GM12878 (cell line): ENCODE data around the gene ASGR1. TPM values are rescaled to one million over a fixed set of nuclear protein-coding genes. Genes with fewer than 3 reads are reported as not detected.
A peak's percentile ranks its signal among the peaks of the same experiment; 100 is the strongest.

Experiments
- ATF2 ChIP-seq: IDR thresholded peaks from 2 replicates; pipeline ENCODE4 v1.6.1; 2012; ENCODE audit warnings: low read length, inconsistent platforms
- HCFC1 ChIP-seq: fragments of 150-350 bp; IDR thresholded peaks from 2 replicates; pipeline ENCODE4 v1.6.1; 2014; ENCODE audit warnings: low read length
- HDGF ChIP-seq: fragments of 450-650 bp; IDR thresholded peaks from 2 replicates; pipeline ENCODE4 v1.6.1; 2016; ENCODE audit warnings: antibody characterized with exemption
- MYB ChIP-seq: fragments of 150-350 bp; IDR thresholded peaks from 2 replicates; pipeline ENCODE4 v1.6.1; 2014; ENCODE audit warnings: mild to moderate bottlenecking, low read depth, low read length, borderline replicate concordance
- NR2C2 ChIP-seq: IDR thresholded peaks from 2 replicates; pipeline ENCODE4 v1.6.1; 2011; ENCODE audit warnings: borderline replicate concordance, low read depth; ENCODE audit not compliant: control insufficient read depth, insufficient read length
- NR2F1 ChIP-seq: fragments of 450-650 bp; conservative IDR thresholded peaks from 2 replicates; pipeline ENCODE4 v1.6.1; 2017; ENCODE audit warnings: mild to moderate bottlenecking
- POLR2AphosphoS2 ChIP-seq: IDR thresholded peaks from 2 replicates; pipeline ENCODE4 v1.6.1; 2011; ENCODE audit warnings: low read depth, mild to moderate bottlenecking, low read length, improper control_type of control experiment, moderate library complexity
- RAD21 ChIP-seq: IDR thresholded peaks from 2 replicates; pipeline ENCODE4 v1.6.1; 2011; ENCODE audit warnings: mild to moderate bottlenecking, low read depth, low read length, moderate library complexity; ENCODE audit not compliant: insufficient read depth
- RCOR1 ChIP-seq: conservative IDR thresholded peaks from 2 replicates; pipeline ENCODE4 v1.6.1; 2012; ENCODE audit warnings: low read depth, low read length, improper control_type of control experiment
- RUNX3 ChIP-seq: IDR thresholded peaks from 2 replicates; pipeline ENCODE4 v1.6.1; 2012; ENCODE audit warnings: low read length, inconsistent platforms
- SMARCA5 ChIP-seq: fragments of 450-650 bp; IDR thresholded peaks from 2 replicates; pipeline ENCODE4 v1.6.1; 2017; ENCODE audit warnings: mild to moderate bottlenecking
- SMC3 ChIP-seq: IDR thresholded peaks from 2 replicates; pipeline ENCODE4 v1.6.1; 2011; ENCODE audit warnings: low read length, improper control_type of control experiment, borderline replicate concordance
- YY1 ChIP-seq: IDR thresholded peaks from 2 replicates; pipeline ENCODE4 v1.6.1; 2011; ENCODE audit warnings: low read depth, mild to moderate bottlenecking, low read length
- ZBED1 ChIP-seq: IDR thresholded peaks from 2 replicates; pipeline ENCODE4 v1.6.1; 2016; ENCODE audit warnings: borderline replicate concordance
- ZNF217 ChIP-seq: fragments of 450-650 bp; IDR thresholded peaks from 2 replicates; pipeline ENCODE4 v1.6.1; 2017; ENCODE audit warnings: antibody characterized with exemption, mild to moderate bottlenecking
- ZNF384 ChIP-seq: IDR thresholded peaks from 2 replicates; pipeline ENCODE4 v1.6.1; 2012; ENCODE audit warnings: low read depth, mild to moderate bottlenecking, low read length, improper control_type of control experiment, borderline replicate concordance
- polyA plus RNA-seq, 11 experiments: library from polyadenylated mRNA; depleted of rRNA in 4 of 11; unstranded in 6 of 11; stranded (reverse) in 5 of 11; fragments of >200 nt; fragmentation: Nextera tagmentation in 4 of 11; fragmentation: Illumina TruSeq in 1 of 11; extraction: Ambion mirVana in 4 of 11; extraction: Trizol in 1 of 11; gene quantifications; 1 replicate in 1 of 11; 2 replicates in 10 of 11; pipeline versions ENCODE4 v1.2.1 to v1.2.3, GENCODE V29; 2011 to 2016; ENCODE audit warnings: inconsistent platforms in 2 of 11, missing spikeins in 2 of 11, low read depth in 1 of 11
- total RNA-seq, 4 experiments: library from RNA; depleted of rRNA in 3 of 4; stranded (reverse); fragments of >200 nt in 3 of 4; fragmentation: Illumina TruSeq in 1 of 4; extraction: Trizol in 1 of 4; gene quantifications; 2 replicates each; pipeline versions ENCODE4 v1.2.1 to v1.2.3, GENCODE V29; 2013 to 2021
- TF ChIP-seq, protein P1 (sequence below): IDR thresholded peaks from 2 replicates; pipeline ENCODE4 v1.6.1; 2012; ENCODE audit warnings: mild to moderate bottlenecking, low read depth, low read length
- TF ChIP-seq, protein P2 (sequence below), 3 experiments: IDR thresholded peaks in 2 of 3; conservative IDR thresholded peaks in 1 of 3; 2 replicates each; pipeline ENCODE4 v1.5.1; 2011; ENCODE audit warnings: low read depth in 3 of 3, low read length in 3 of 3, mild to moderate bottlenecking in 3 of 3, control low read depth in 2 of 3, moderate library complexity in 2 of 3, inconsistent platforms in 1 of 3, mixed read lengths in 1 of 3; ENCODE audit not compliant: control insufficient read depth in 2 of 3, insufficient read depth in 1 of 3; ENCODE audit errors: extremely low read depth in 1 of 3
- TF ChIP-seq, protein P3 (sequence below): fragments of 450-650 bp; IDR thresholded peaks from 2 replicates; pipeline ENCODE4 v1.6.1; 2017; ENCODE audit warnings: antibody characterized with exemption, mild to moderate bottlenecking, moderate library complexity

Gene ASGR1
- total and polyA plus RNA-seq, 10 of the 15 experiments (the other 5 are each of a cell fraction or from before 2014, with no cell fraction given), result 0.06 to 0.34 (median 0.14) TPM; not detected in 6

GRCh38 chr17:7136266-7136877 is 42.8 kb downstream of the ASGR1 start (continued):
- TF ChIP-seq YY1 (peak; percentile 73), NR2F1 (no peak), ZNF217 (no peak), HDGF (no peak), RUNX3 (no peak; the same call in 1 of the 2 replicates), RAD21 (peak; percentile 98), ZNF384 (peak; percentile 93), POLR2AphosphoS2 (no peak), NR2C2 (no peak), MYB (0 out of 2 replicates have a peak, but pooled peaks have one; percentile 36), SMC3 (peak; percentile 100), HCFC1 (no peak), ZBED1 (no peak), SMARCA5 (no peak), ATF2 (no peak), RCOR1 (no peak)
- TF ChIP-seq, protein P1, sequence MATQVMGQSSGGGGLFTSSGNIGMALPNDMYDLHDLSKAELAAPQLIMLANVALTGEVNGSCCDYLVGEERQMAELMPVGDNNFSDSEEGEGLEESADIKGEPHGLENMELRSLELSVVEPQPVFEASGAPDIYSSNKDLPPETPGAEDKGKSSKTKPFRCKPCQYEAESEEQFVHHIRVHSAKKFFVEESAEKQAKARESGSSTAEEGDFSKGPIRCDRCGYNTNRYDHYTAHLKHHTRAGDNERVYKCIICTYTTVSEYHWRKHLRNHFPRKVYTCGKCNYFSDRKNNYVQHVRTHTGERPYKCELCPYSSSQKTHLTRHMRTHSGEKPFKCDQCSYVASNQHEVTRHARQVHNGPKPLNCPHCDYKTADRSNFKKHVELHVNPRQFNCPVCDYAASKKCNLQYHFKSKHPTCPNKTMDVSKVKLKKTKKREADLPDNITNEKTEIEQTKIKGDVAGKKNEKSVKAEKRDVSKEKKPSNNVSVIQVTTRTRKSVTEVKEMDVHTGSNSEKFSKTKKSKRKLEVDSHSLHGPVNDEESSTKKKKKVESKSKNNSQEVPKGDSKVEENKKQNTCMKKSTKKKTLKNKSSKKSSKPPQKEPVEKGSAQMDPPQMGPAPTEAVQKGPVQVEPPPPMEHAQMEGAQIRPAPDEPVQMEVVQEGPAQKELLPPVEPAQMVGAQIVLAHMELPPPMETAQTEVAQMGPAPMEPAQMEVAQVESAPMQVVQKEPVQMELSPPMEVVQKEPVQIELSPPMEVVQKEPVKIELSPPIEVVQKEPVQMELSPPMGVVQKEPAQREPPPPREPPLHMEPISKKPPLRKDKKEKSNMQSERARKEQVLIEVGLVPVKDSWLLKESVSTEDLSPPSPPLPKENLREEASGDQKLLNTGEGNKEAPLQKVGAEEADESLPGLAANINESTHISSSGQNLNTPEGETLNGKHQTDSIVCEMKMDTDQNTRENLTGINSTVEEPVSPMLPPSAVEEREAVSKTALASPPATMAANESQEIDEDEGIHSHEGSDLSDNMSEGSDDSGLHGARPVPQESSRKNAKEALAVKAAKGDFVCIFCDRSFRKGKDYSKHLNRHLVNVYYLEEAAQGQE, result no peak
- TF ChIP-seq, protein P2, sequence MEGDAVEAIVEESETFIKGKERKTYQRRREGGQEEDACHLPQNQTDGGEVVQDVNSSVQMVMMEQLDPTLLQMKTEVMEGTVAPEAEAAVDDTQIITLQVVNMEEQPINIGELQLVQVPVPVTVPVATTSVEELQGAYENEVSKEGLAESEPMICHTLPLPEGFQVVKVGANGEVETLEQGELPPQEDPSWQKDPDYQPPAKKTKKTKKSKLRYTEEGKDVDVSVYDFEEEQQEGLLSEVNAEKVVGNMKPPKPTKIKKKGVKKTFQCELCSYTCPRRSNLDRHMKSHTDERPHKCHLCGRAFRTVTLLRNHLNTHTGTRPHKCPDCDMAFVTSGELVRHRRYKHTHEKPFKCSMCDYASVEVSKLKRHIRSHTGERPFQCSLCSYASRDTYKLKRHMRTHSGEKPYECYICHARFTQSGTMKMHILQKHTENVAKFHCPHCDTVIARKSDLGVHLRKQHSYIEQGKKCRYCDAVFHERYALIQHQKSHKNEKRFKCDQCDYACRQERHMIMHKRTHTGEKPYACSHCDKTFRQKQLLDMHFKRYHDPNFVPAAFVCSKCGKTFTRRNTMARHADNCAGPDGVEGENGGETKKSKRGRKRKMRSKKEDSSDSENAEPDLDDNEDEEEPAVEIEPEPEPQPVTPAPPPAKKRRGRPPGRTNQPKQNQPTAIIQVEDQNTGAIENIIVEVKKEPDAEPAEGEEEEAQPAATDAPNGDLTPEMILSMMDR (IDR thresholded peaks at IDR 0.05 in 2 of 3, conservative IDR thresholded peaks at IDR 0.05 in 1 of 3; ENCODE audit: control insufficient read depth in 2 of 3, extremely low read depth in 1 of 3, insufficient read depth in 1 of 3, low read depth in 3 of 3, low read length in 3 of 3), result peak; percentile 83 to 91 (median 89)
- TF ChIP-seq, protein P3, sequence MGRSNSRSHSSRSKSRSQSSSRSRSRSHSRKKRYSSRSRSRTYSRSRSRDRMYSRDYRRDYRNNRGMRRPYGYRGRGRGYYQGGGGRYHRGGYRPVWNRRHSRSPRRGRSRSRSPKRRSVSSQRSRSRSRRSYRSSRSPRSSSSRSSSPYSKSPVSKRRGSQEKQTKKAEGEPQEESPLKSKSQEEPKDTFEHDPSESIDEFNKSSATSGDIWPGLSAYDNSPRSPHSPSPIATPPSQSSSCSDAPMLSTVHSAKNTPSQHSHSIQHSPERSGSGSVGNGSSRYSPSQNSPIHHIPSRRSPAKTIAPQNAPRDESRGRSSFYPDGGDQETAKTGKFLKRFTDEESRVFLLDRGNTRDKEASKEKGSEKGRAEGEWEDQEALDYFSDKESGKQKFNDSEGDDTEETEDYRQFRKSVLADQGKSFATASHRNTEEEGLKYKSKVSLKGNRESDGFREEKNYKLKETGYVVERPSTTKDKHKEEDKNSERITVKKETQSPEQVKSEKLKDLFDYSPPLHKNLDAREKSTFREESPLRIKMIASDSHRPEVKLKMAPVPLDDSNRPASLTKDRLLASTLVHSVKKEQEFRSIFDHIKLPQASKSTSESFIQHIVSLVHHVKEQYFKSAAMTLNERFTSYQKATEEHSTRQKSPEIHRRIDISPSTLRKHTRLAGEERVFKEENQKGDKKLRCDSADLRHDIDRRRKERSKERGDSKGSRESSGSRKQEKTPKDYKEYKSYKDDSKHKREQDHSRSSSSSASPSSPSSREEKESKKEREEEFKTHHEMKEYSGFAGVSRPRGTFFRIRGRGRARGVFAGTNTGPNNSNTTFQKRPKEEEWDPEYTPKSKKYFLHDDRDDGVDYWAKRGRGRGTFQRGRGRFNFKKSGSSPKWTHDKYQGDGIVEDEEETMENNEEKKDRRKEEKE, result no peak
